Endometrial microvascular endothelial cells (primary cell): ENCODE results near the gene PLAU. TPM values are rescaled to one million over a fixed set of nuclear protein-coding genes. Genes with fewer than 3 reads are reported as not detected.

Source experiments
- in situ Hi-C: cut with HindIII; loops from 2 replicates; pipeline ENCODE4 v1.10.0; 2017; ENCODE audit warnings: low sequenced_read_pairs, low pct_unique_long_range_greater_than_20kb; ENCODE audit errors: inconsistent ontology term
- total RNA-seq: library from RNA; depleted of rRNA; stranded (reverse); fragments of >200 nt; gene quantifications from one replicate; pipeline ENCODE4 v1.2.3, GENCODE V29; 2015; ENCODE audit errors: inconsistent ontology term

PLAU gene
- 263 TPM for total RNA-seq

DNA sequence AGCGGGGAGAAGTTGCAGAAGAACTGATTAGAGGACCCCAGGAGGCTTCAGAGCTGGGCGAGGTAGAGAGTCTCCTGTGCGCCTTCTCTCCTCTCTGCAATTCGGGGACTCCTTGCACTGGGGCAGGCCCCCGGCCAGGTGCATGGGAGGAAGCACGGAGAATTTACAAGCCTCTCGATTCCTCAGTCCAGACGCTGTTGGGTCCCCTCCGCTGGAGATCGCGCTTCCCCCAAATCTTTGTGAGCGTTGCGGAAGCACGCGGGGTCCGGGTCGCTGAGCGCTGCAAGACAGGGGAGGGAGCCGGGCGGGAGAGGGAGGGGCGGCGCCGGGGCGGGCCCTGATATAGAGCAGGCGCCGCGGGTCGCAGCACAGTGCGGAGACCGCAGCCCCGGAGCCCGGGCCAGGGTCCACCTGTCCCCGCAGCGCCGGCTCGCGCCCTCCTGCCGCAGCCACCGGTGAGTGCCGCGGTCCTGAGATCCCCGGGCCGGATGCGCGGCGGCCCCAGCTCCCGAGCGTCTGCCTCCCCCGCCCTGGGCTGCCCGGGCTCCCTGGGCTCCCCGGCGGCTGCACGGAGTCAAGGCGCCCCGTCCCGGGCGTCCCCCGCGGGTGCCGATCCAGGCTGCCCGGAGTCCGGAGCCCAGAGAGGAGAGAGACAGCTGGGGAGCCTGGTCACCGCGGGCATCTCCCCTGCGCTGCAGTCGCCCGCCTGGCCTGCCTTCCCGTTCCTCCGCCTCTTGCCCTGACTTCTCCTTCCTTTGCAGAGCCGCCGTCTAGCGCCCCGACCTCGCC, at the start of gene PLAU:
Gene PLAU, plus strand, starts transcription at position 369 of the 789 bp plus-strand sequence. CDS start 424 bp downstream, outside the sequence.
- in situ Hi-C loops = no loop called here

DNA sequence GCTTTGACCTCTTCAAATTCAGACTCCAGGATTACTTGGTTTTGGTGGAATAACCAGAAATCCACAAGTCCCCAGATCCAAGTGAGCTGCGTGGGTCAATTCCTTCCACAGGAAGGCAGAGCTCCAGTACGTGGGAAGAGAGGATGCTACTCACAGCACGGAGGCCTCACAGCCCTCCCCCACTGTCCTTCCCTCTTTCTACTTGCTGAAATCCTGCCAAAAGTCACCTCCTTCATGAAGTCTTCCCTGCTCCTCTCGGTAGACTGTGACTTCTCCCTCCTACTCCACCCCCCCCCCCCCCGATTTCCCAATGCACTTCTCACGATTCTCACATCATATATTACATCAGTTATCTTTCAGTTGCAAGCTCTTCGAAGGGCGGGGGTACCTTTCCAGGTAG, 48.9 kb upstream of the PLAU start:
- in situ Hi-C loops = no loop called here

DNA sequence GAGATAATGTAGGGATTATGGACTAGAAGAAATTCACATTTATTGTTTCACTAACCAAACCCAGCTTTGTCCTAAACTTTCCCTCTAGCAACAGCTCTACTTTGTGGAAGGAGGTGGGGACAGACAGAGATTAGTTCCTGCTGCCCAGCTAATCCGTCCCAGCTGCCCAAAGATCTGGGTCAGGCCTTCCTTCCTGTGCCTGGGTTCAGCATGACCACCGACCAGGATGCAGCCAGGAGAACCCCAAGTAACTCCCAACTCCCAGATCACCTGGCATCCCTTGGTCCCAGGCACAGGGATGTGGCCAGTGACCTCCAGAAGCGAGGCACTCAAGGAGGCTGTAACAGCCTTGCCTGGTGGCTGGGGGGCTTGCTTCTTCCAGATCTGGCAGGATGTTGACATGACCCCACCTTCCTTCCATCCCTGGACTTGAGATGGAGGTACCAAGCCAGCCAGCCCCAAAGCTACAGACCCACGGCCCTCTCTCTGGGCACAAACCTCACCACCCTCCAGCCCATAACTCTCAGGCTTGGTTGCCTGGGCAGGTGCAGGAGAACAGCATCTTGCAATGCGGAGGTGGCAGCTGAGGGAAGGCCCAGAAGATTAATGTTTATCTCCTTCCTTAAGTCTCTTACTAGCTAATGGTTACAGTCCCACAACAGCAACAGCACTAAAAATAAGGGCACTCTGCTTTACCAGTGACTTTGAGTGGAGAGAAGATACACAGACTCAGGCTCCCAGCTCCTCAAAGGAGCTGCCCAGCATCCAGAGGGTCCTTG, 47.7 kb upstream of the PLAU start:
- in situ Hi-C loops = no loop called here

DNA sequence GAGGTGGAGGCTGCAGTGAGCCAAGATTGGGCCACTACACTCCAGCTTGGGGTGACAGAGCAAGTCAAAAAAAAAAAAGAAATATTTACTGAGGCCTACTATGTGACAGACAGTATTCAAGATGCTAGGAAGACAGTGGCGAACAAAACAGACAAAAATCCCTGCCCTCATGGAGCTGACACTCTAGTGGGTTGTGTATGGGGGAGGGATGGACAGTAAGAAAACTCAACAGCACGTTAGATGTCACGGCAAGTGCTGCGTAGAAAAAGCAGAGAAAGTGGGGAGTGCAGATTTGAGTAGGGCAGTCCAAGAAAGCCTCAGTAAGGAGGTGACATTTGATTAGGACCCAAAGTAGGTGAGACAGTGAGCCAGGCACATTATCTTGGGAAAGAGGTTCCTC, 46.7 kb upstream of the PLAU start:
- in situ Hi-C loops = no loop called here

DNA sequence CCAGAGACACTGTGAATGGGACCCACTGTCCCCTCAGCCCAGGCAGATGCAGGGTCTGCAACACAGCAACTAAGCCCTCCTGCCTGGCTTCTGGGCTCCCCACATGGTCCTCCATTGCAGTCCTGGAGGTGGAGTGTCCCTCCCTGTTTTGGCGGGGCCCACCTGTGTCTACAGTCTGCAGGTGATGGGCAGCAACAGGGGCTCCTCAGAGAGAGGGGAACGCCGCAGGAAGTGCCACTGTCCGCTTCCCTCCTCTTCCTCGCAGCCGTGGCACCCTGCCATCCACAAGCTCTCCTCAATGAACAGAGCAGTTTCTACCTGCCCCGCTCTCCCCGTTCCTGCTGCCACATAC, 45.8 kb upstream of the PLAU start:
- in situ Hi-C loops = no loop called here

DNA sequence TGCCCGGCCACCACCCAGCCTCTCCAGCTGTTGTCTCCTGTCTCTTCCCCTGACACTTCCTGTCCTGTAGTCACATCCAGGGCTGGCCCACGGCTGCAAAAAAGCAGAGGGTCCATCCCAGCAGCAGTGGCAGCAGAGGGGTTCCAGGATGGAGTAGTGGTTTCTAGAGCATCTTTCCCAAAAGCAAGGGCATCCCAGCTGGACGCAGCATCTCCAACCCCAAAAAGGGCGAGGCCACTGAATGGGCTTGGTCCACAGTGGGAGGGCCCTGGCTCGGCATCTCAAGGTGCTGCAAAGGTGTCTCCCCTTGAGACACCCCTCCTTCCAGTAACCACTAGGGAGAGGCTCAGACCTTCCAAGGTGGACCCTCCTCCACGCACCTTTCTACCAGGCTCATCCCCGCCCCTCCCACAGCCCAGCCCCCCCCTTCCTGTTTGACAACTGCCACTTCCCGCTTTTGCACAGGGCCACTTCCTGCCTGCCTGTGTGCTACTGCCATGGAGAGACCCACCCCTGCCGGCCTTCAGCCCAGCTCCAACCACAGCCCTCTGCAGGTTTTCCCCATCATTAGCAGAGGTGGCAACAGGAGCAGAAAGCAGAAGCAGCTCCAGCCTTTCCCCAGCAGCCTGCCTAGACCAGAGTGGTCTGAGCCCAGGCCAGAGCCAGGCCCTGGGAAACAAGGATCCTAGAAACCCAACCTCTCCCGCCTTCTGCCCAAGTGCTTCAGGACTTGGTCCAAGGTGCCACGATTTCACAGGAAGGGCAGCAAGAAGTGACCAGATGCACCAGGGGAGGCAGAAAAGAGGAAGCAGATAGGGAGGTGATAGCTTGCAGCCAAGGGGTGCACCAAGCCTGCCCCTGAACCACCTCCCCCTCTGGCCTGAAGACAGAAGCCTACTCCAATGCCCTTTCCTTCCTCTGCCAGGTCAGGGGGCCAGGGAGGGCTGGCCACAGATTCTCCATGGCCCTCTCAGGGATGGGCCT, 45.2 kb upstream of the PLAU start:
- in situ Hi-C loops = no loop called here

DNA sequence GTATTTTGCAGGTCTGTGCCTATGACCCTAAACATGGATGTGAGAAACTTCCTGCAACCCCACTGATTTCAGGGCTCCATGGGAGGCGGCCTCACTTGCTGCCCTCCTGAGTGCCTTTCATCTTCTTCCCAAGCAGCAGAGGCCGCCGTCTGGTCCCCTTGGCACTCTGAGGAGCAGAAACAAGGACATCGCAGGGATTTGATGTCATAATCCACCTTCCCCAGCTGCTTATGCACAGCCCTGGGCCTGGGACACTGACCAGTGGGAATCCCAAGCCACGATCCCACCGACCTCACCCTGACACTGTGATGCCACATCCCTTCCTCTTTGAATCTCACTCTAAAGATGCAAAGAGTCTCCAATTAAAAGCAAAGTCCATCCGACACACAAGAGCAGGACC, 44.3 kb upstream of the PLAU start:
- in situ Hi-C loops = no loop called here

DNA sequence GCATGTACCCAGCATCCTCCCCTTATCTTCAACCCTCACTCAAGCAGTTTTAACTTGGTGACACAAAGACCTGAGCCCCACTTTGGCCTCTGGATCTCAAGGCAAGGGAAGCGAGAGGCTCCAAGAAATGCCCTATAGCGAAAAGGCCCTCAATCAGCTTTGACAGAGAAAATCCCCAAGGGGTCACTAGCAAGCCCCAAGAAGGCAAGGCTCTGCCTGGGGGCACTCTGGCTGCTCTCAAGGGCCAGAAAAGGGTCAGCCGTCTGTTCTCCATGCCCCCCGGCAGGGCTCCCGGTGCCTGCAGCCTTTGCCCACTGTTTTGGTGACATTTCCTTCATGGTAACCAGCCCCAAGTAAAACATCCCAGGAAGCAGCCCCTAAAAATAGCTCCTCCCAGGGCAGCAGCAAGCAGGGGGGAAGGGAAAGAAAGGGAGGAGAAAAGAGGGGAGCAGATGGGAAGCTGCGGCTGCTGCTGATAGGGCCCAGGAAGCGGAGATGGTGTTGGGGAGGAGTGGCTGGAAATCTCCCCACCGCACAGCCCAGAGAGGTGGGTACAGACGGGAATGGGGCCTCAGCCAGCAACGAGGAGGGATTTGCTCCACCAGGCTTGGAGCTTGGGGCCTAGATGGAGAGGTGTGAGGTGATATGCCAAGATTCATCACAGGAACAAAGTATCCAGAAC, 43.7 kb upstream of the PLAU start:
- in situ Hi-C loops = no loop called here

DNA sequence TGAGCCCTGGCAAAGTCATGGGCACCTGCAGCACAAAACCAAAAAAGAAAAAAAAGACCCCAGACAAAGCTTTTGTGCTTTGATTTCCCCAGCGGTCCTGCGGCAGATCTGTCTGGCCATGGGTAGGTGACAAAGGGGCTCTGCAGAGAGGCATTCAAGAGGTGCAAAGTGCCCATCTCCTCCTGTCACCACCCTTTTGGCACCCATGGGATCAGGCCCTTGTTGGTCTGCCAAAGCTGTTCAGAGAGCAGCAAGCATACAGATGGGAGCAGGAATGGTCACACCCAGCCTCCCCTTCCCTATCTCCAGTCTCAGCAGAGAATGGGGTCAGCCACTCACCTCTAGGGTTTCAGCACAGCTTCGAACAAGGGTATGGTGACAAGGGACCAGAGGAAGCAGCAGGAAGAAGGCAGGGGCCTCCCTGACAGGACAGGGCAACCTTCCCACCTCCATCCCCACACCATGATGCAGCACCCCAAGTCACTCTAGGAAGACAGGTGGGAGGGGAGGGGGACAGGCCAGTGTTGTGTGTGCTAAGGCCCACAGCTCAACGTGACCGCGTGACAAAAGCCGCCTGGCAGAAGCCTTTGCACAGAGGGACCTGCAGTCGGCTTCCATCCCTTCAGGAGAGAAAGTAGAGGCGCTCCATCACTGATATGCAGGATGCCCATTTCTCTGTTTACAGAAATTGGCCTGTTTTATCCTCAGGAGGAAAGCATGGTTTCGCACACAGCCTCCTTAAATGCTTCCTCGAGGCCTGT, 42.9 kb upstream of the PLAU start:
- in situ Hi-C loops = no loop called here

DNA sequence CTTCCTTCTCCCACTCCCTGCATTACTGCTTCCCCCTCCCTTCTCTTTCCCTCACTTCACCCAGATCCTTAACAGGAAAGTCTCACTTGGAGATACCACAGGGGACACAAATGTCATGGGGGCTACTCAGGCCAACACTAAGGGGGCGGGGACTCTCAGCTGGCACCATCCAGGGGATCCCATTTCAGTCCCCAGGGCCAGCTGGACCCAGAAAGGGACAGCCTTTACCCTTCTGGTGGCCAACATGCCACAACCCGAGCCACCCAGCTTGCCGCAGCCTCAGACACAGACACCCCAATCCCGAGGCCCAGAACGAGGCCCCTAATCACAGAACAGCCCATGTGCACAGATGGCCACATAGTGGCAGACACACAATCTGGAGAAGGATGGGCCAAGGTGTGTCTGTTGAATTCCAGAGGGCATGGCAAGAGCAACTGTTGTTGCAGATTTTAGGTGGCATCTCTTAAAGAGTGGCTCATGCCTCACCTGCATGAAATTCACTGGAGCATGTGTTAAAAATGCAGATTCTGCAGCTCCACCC, 42.2 kb upstream of the PLAU start:
- in situ Hi-C loops = no loop called here

DNA sequence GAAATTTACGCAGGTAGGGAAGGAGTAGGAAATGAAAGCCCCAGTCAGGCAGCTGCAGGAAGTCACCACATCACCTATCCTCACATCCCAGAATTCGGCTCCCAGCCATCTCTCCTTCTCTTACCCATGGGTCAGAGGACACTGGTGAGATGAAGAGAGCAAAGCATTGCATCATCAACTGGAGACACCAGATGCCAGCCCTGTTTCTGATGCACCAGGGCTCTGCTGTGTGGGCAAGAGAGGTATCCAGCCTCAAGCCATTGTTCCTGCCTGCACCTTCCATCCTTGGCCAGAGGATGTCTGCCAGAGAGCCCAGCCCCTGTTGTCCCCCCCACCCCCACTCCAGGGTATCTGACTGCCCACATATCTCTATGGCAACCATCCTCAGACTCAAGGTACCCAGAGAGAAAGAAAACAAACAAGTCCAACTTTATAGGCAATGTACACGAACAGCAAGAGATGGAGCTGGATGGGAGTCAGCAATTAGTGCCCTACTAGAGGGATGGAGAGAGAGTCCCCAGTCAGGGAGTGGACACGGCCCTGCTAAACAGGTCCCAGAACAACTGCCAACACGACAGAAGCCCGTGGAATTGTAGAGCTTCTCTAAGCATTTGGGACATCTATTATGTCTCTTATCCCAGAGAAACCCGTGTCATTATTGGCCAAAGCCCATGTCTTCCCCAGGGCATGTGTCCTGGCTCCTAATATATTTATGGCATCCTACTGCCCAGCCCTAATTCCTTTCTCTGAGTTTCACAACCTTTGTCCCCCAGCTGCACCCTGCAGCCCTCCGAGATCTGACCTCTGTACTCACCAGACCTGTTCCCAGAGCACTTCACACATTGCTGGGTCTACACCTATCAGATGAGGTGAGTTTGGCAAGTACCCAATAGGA, 39.4 kb upstream of the PLAU start:
- in situ Hi-C loops = no loop called here

DNA sequence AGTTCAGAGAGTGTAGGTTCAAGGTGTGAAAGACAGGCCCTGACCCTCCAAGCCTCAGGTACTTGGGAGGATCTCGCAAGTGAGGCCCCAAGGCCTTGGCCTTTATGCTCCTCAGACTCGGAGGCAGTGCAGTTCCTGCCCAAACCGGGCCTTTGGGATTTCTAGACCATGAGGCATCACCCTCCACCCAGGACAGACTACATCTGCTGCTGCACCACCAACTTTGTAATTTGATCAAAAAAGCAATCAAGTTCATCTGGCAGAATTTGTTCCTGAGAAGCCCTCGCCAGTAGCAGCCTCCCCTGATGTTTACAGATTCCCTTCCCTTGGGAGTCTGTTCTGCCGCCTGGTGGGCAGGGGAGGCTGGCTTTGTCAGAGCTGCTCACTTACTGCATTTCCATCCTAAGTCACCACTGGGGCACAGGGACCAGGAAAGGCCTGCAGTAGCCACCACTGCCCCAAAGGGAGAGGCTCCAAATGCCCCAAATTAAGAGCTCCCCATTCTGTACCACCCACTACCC, 38.7 kb upstream of the PLAU start:
- in situ Hi-C loops = no loop called here

DNA sequence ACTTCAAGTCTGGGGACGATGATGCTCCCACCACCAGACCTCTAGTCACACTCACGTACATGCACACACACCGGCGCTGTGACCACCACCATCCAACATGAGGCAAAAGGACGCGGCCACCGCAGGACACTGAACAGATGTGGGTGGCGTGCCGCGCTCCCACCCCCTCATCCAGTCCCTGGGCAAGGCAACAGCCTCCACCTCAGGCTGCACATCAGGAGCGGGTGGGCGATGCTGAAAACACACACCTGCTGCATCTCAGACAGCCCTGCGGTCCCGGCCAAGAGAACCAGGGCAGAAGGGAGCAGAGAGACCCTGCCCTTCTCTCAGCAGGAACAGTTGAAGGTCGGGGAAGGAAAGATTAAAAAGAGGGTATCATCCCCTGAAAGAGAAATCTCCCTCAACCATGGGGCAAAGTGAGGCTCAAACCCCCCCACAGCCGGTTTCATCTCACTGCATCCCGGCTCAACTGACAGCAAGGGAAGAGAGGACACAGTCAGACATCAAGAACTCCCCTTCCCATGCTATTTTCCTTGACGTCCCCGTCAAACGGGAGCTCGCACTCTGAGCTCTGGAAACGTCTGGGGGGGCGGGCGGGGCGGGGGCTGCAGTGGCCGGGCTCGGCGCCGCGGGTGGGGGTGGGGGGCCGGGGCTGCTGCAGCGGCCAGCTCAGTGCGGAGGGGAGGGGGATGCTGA, 37.6 kb upstream of the PLAU start:
- in situ Hi-C loops = no loop called here

DNA sequence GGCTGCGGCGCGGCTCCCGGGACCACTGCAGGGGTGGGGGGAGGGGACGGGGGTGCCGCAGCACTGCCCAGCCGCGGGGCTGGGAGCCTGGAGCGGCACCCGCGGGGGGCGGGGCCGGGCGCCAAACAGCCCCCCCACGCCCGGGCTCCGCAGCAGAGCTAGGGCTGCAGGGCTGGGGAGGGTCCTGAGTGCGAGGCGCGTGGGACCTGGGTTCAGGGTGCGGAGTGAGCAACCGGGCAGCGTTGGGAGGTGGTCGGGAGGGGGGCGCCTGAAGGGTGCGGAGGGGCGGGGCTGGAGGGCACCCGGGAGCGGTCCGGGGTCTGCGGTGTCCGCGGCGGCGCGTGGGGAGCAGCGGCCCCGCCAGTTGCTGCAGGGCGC, 37.1 kb upstream of the PLAU start:
- in situ Hi-C loops = no loop called here

DNA sequence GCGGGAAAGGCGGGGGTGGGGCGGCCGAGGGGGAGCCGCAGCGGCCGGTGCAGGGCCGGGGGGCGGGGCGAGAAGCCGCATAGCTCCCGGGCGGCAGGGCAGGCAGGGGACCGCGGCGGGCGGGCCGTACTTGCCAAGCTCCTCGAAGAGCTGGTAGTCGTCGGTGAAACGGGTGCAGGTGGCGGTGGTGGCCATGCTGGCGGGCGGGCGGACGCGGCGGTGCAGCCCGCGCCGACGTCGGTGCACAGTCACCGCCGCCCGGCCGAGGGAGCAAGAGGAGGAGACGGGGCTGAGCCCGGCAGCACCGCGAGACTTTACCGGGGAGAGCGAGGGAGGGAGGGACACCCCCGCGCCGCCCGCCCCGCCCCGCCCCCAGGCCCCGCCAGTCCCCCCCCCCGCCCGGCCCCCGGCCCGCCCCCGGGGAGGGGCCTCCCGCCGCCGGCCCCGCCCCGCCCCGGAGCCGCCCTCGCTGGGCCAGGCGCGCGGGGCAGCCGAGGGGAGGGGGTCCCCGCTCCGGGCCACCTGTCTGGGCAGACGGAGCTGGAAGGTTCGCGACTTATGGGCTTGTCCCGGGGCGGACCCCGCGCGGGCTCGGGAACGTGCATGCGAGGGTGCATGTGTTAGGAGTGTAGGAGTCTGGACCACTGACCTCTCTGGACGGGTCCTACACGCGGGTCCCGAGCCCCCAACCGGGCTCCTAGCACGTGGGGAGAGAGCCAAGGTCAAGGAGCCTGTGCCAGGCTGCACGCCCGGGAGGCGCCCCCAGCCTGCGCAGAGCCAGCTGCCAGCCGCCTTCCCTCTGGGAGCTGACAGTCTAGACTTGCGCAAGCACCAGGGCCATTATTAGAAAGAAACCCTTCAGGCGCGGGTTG, 36.4 kb upstream of the PLAU start, which contains the start of gene CAMK2G:
Gene CAMK2G, minus strand, starts transcription at position 289 of the 872 bp plus-strand sequence. Its CDS starts 94 bp downstream, at position 195.
- in situ Hi-C loops = no loop called here
